ENCODE results near the gene MIGA2. TPM values are rescaled to one million over a fixed set of nuclear protein-coding genes. Genes with fewer than 3 reads are reported as not detected.
"Not testable (repeated sequence)": the region's sequence is repeated elsewhere in the genome, so short reads cannot be mapped to it uniquely, and the experiment has no call there.

Gene MIGA2
- total RNA-seq, 4 donors from 2014 or later = 27.5 to 49.3 (median 29.8) TPM

- 1% methylated on average over 16 to 26 of the region's 37 CpGs for WGBS, 2 donors
- H3K9me3 ChIP-seq = no peaks in the 10 kb centered on the region
- H3K27me3 ChIP-seq = no peaks in the 10 kb centered on the region
- intact Hi-C loops (cut with DNase I) = no loop called here
- no peak for DNase-seq
- peaks cover 0 to 12% (median 0%) of the 10 kb centered on the region in 3 donors for H3K36me3 ChIP-seq
- peak overlapping the region; percentile 94 to 97 (median 96) for H3K27ac ChIP-seq
- TF ChIP-seq CTCF (IDR thresholded peaks at IDR 0.05) (no peak), POLR2A (IDR thresholded peaks at IDR 0.05) (no peak)
- peak overlapping the region; percentile 79 to 94 (median 84) for H3K4me3 ChIP-seq
- H3K4me1 ChIP-seq = peaks cover 32 to 76% (median 50%) of the 10 kb centered on the region in 3 donors
Observed at GRCh38 chr9:129111528-129112151, 75.2 kb downstream of the MIGA2 start.

GRCh38 chr9:129112526-129112925 is 76.1 kb downstream of the MIGA2 start:
- H3K27ac ChIP-seq = peak overlapping the region in 3 of 4 donors; percentile 94 to 97 (median 95)
- H3K4me1 ChIP-seq = peaks cover 32 to 74% (median 50%) of the 10 kb centered on the region in 3 donors
- H3K27me3 ChIP-seq; H3K9me3 ChIP-seq; DNase-seq; H3K36me3 ChIP-seq; intact Hi-C loops (cut with DNase I): not testable (repeated sequence)
- 82 to 89% methylated on average over 2 to 14 of the region's 17 CpGs for WGBS, 2 donors
- peak overlapping the region; percentile 79 to 94 (median 84) for H3K4me3 ChIP-seq

GRCh38 chr9:129113645-129114304 is 77.3 kb downstream of the MIGA2 start:
- Histone ChIP-seq H3K27ac (peak overlapping the region in 1 of 4 donors; percentile 57), H3K27me3 (no peaks in the 10 kb centered on the region), H3K4me1 (peaks cover 24 to 62% (median 41%) of the 10 kb centered on the region in 3 donors), H3K36me3 (no peaks in the 10 kb centered on the region), H3K4me3 (no peak overlapping the region), H3K9me3 (no peaks in the 10 kb centered on the region)
- no peak for TF ChIP-seq CTCF (IDR thresholded peaks at IDR 0.05)
- TF ChIP-seq POLR2A (IDR thresholded peaks at IDR 0.05) = no peak
- intact Hi-C loops (cut with DNase I) = no loop called here
- DNase-seq = no peak
- WGBS, 2 donors = 85 to 89% methylated on average over 14 to 17 of the region's 17 CpGs

GRCh38 chr9:129118799-129119198 is 82.4 kb downstream of the MIGA2 start:
- Histone ChIP-seq H3K9me3 (no peaks in the 10 kb centered on the region), H3K36me3 (peaks cover 8 to 43% (median 8%) of the 10 kb centered on the region in 3 donors), H3K4me1 (peaks cover 0 to 32% (median 14%) of the 10 kb centered on the region in 3 donors), H3K27ac (no peak overlapping the region), H3K4me3 (no peak overlapping the region), H3K27me3 (no peaks in the 10 kb centered on the region)
- TF ChIP-seq POLR2A (IDR thresholded peaks at IDR 0.05) (no peak), CTCF (IDR thresholded peaks at IDR 0.05) (no peak)
- 36 to 50% methylated on average over 4 of the region's 4 CpGs for WGBS, 2 donors
- intact Hi-C loops (cut with DNase I) = no loop called here
- no peak for DNase-seq

- peaks cover 8 to 70% (median 11%) of the 10 kb centered on the region in 3 donors for H3K36me3 ChIP-seq
- WGBS, 2 donors = 70 to 73% methylated on average over 2 to 3 of the region's 3 CpGs
- H3K4me3 ChIP-seq = no peak overlapping the region
- DNase-seq = no peak
- H3K9me3 ChIP-seq = no peaks in the 10 kb centered on the region
- H3K4me1 ChIP-seq = peaks cover 3 to 32% (median 4%) of the 10 kb centered on the region in 3 donors
- H3K27ac ChIP-seq = no peak overlapping the region
- no peaks in the 10 kb centered on the region for H3K27me3 ChIP-seq
- TF ChIP-seq POLR2A (IDR thresholded peaks at IDR 0.05) = no peak
- no peak for TF ChIP-seq CTCF (IDR thresholded peaks at IDR 0.05)
- intact Hi-C loops (cut with DNase I) = no loop called here
Observed at GRCh38 chr9:129121483-129121882, 85.1 kb downstream of the MIGA2 start.

Other genes with a start within 250 kb of the MIGA2 start
- gene TBC1D13, start 249.4 kb upstream of the MIGA2 start, total RNA-seq = 10 to 100 TPM in 3 of 4 donors, 1 to 10 TPM in 1; 9.6 to 17.9 (median 16.7) TPM
- gene ENDOG, start 218.1 kb upstream of the MIGA2 start, total RNA-seq = 10 to 100 TPM; 21.2 to 40.1 (median 36.5) TPM
- gene SPOUT1, start 206.8 kb upstream of the MIGA2 start, total RNA-seq = 10 to 100 TPM; 14.0 to 29.2 (median 20.5) TPM
- gene KYAT1, start 154.7 kb upstream of the MIGA2 start, total RNA-seq = 1 to 10 TPM; 4.0 to 9.4 (median 5.7) TPM
- gene LRRC8A, start 154.5 kb upstream of the MIGA2 start, total RNA-seq = 100 to 1,000 TPM in 3 of 4 donors, 10 to 100 TPM in 1; 70.0 to 153 (median 122) TPM
- gene PHYHD1, start 115.6 kb upstream of the MIGA2 start, total RNA-seq = 10 to 100 TPM in 3 of 4 donors, 1 to 10 TPM in 1; 3.7 to 34.0 (median 23.0) TPM
- gene DOLK, start 89.0 kb upstream of the MIGA2 start, total RNA-seq = 10 to 100 TPM; 12.8 to 21.2 (median 16.2) TPM
- gene NUP188, start 88.9 kb upstream of the MIGA2 start, total RNA-seq = 10 to 100 TPM; 61.0 to 78.6 (median 67.1) TPM
- 100 to 1,000 TPM in 2 of 4 donors, 10 to 100 TPM in 2; 70.3 to 169 (median 113) TPM for gene SH3GLB2, start 8.3 kb upstream of the MIGA2 start, total RNA-seq
- gene DOLPP1, start 44.5 kb downstream of the MIGA2 start, total RNA-seq = 10 to 100 TPM in 3 of 4 donors, 1 to 10 TPM in 1; 9.7 to 23.0 (median 19.3) TPM
- 10 to 100 TPM; 25.3 to 61.5 (median 44.9) TPM for gene CRAT, start 74.2 kb downstream of the MIGA2 start, total RNA-seq
- 100 to 1,000 TPM in 1 of 4 donors, 10 to 100 TPM in 3; 59.1 to 110 (median 80.6) TPM for gene PTPA, start 74.8 kb downstream of the MIGA2 start, total RNA-seq
- gene IER5L, start 141.6 kb downstream of the MIGA2 start, total RNA-seq = 1 to 10 TPM; 6.1 to 8.7 (median 7.2) TPM

All from esophagus squamous epithelium (tissue), 5 donors.